ENCODE results near the gene UGDH.

DNA sequence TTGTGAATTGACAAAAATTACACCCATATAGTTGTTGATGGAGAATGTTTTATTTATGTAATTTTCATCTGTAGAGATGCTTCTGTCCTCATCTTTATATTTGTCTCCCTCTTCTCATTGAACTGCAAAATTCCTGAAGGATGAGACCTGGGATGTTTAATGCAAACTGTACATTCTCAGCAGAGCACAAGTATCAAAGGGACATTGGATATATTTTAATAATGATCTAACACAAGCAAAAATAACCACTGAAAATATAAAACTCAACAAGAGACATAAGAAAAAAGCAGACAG, 28.6 kb downstream of the UGDH start:
- TF ChIP-seq, protein P1, sequence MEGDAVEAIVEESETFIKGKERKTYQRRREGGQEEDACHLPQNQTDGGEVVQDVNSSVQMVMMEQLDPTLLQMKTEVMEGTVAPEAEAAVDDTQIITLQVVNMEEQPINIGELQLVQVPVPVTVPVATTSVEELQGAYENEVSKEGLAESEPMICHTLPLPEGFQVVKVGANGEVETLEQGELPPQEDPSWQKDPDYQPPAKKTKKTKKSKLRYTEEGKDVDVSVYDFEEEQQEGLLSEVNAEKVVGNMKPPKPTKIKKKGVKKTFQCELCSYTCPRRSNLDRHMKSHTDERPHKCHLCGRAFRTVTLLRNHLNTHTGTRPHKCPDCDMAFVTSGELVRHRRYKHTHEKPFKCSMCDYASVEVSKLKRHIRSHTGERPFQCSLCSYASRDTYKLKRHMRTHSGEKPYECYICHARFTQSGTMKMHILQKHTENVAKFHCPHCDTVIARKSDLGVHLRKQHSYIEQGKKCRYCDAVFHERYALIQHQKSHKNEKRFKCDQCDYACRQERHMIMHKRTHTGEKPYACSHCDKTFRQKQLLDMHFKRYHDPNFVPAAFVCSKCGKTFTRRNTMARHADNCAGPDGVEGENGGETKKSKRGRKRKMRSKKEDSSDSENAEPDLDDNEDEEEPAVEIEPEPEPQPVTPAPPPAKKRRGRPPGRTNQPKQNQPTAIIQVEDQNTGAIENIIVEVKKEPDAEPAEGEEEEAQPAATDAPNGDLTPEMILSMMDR (conservative IDR thresholded peaks at IDR 0.05), result no peak
- TF ChIP-seq ZFX (IDR thresholded peaks at IDR 0.05), result no peak
